GM12873 (cell line): ENCODE measurements around the gene ZFYVE21.

Experiments
- TF ChIP-seq, protein P1 (sequence below): IDR thresholded peaks from 2 replicates; pipeline ENCODE4 v1.5.1; 2012; ENCODE audit warnings: low read depth, mild to moderate bottlenecking, moderate library complexity, low read length, control low read depth; ENCODE audit not compliant: insufficient read depth; ENCODE audit errors: missing control alignments

The ZFYVE21 gene

DNA sequence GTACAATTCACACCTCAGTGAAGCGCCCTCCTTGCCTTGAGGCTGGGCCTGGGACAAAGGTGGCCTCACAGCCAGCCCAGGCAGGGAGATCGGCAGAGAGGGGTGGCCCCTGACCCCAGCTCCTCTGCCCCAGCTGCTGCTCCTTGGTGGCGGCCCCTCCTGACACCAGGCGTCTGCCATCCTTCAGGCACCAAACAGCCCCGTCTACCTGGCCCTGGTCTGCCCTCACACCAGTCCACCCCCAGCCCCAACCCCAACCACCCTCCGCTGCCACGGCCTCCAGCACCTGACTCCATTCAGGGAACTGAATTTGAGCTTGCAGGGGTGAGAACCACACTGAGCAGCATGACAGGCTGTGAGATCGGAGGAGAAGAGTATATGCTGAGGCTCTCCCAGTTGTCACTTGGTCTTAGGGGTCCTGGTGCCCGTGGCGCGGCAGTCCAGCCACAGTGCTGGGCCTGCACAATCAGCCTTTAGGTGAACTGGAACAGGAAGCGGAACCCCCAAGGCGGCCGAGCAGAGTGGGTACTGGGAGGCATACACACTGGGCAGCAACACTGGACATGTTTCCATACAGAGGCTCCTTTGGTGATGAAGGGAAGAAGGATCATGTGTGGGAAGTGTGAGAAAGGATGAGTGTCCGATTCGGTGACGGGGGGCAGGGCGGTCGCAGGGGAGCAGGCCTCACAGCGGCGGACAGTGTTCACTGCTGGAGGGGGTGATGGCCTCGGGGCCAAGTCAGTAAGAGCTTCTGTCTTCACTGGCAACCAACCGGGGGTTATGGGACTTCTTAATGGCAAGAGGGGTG lies 18.7 kb downstream of the ZFYVE21 start:
- TF ChIP-seq, protein P1, sequence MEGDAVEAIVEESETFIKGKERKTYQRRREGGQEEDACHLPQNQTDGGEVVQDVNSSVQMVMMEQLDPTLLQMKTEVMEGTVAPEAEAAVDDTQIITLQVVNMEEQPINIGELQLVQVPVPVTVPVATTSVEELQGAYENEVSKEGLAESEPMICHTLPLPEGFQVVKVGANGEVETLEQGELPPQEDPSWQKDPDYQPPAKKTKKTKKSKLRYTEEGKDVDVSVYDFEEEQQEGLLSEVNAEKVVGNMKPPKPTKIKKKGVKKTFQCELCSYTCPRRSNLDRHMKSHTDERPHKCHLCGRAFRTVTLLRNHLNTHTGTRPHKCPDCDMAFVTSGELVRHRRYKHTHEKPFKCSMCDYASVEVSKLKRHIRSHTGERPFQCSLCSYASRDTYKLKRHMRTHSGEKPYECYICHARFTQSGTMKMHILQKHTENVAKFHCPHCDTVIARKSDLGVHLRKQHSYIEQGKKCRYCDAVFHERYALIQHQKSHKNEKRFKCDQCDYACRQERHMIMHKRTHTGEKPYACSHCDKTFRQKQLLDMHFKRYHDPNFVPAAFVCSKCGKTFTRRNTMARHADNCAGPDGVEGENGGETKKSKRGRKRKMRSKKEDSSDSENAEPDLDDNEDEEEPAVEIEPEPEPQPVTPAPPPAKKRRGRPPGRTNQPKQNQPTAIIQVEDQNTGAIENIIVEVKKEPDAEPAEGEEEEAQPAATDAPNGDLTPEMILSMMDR: no peak

DNA sequence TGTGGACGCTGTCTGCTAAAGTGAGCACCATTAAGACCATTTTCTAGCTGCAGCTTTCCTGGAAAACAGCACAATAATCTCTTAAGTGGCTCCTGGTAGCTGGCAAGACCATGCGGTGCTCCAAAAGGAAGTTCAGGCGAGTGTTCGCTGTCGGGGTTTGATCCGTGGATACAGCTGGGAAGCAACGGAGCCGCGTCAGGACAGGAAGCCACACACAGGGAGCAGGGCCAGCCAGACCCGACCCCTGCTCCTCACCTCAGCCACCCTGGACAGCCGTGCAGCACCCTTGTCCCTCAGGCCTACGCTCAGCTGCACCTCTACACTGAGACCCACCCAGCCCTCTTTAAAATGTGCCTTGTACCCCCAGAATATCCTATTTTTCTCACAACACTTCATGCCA lies 19.4 kb downstream of the ZFYVE21 start:
- TF ChIP-seq, protein P1: no peak

DNA sequence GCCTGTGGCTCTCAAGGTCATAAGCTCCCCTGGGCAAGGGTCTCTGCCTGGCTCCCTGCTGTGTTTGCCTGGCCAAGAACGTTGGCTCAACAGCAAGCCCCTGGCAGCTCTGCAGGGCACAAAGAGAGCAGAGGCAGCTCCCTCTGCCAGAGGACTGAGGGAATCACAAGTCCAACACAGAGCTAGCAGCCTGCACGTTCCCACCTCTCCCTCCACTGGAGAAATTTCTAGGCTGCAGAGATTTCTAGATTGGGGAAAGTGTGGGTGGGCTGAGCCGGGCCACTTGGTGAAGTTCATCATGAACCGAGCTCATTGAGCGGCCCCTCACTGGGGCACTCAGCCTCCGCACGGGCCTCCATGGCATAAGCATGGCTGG lies 19.8 kb downstream of the ZFYVE21 start:
- TF ChIP-seq, protein P1: no peak

DNA sequence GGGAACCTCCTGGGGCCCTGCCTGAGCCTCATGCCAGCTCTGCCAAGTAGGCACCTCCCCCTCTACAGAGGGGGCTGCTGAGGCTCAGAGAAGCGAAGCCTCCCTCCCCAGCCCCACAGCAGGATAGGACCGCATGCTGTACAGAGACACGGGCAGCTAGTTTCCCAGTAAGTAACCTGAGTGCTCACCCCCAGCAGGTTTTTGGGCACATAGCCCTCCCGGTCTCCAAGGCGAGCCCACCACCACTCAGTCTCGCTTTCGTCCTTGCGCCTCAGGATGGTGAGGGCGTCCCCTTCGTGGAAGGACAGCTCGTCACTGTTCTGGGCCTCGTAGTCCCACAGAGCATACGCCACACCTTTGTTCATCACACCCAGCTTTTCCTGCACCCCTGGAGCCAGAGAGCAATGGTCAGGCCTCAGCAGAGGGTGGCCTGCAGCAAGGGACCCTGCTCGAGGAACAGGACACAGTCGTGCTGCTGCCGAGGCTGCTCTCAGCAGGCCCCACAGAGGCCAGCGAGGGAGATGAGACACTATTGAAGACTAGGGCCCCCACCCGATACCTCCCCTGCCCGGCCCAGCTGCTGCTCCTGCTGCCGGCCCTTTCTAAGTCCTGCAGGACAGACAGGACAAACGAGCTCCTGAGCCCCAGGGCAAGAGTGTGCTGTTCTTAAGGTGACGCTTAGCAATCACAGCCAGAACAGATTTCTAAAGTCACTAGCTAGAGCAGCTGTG lies 20.4 kb downstream of the ZFYVE21 start:
- TF ChIP-seq, protein P1: no peak

DNA sequence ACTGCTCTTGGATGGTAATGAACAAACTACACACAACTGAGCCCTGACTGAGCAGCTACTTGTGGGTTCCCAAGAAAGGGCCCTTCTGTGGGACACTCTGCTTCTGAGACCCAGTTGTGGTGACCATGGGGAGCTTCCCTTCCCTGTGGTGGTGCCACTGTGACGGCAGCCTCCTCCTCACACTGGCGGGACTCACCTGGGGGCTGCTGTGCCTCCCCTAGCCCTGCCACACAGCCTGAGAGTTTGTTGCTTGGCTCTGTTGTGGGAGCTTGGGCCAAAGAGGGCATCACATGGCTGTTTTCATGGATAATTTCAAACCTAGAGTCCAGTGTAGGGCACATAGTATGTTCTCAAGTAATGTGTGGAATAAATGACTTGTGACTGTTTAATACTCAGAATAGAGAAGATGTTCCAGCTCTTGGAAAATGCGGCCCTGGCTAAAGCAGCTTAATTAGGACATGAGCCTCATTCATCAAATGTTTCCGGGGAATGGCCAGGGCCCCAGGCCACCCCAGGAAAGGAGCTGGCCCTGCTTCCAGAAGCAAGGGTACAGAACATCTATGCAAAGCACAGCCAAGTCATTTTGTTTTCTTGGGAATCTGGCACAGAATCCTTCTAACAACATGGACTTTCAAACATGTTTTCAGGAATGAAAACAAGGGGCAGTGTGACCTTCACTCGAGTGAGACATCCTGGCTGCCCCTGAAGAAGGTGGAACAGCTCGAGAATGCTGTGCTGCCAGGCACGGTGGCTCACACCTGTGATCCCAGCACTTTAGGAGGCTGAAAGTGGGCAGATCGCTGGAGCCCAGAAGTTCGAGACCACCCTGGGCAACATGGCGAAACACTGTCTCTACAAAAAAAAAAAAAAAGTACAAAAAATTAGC lies 21.2 kb downstream of the ZFYVE21 start:
- TF ChIP-seq, protein P1: no peak

DNA sequence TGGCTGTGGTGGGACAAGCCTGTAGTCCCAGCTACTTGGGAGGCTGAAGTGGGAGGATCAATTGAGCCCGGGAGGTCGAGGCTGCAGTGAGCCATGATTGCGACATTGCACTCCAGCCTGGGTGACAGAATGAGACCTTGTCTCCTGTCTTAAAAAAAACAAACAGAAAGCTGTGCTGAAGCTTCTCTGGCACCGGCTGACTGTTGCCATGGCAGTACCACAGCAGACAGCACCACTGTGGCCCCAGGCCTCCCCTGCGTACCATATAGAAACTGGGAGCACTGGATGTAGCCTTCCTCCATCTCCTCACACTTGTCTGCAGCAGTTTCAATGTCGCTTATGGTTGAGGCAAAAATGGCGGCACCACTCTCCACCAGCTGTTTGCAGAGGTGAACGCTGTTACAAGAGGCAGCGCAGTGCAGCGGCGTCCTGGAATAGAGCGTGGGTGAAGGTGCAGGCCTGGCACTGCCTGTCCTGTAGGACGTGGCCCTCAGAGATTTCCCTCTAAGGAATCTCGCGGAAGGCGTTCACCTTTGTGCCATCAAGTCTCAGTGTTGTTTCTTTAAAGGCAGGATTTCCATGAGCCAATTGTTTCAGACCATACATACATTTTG lies 21.9 kb downstream of the ZFYVE21 start:
- TF ChIP-seq, protein P1: no peak
